Hippocampal formation (tissue), 2 donors: ENCODE results near the gene ITGB3BP.
"Not testable (repeated sequence)": the region's sequence is repeated elsewhere in the genome, so short reads cannot be mapped to it uniquely, and the experiment has no call there.

Source experiments
- DNase-seq, 2 donors: peaks; one replicate each; lab custom pipeline; 2025; lab: John Stamatoyannopoulos, UW

The ITGB3BP gene, protein sequence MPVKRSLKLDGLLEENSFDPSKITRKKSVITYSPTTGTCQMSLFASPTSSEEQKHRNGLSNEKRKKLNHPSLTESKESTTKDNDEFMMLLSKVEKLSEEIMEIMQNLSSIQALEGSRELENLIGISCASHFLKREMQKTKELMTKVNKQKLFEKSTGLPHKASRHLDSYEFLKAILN

DNA sequence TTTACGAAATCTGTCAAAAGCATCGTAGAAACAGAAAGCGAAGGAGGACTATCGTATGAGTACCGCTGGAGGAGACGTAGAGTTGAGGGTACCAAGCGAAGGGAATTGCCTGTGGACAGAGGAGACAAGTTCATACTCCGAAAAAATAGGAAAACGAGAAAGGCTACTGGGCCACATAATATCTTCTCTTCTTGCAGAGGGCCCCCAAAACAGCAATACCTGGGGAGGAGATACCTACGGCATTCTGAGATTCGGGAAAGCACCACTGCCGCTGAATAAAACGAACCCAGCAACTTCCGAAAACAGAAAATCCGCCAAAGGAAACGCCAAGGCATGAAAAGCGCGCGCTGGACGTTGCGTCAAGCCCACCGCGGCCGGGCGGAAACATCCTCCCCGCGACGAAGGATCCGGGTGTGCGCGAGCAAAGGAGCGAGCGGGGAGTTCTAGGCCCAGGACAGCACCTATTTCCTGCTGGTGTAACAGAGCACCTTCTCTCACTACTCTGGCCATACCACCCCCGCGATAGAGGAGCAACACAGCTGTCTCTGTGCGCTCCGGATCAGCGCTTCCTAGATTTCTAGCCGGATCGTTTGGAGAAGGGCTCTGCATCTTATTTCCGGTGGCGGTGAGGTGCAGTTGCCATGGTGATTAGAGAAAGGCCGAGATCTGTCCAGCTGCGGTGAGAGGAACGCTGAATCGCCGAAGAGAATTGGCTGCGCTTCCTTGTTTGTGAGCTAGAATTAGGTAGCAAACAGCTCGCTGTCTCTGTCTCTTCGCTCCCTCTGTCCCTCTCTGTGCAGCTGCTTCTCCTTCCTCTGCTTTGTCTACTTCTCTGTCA lies at the start of gene ITGB3BP, which contains the start of gene EFCAB7:
Gene ITGB3BP (minus strand): TSS at position 335 of the 838 bp plus-strand sequence. CDS start 92 bp downstream, at position 243.
Gene EFCAB7 (plus strand): TSS at position 635 of the 838 bp plus-strand sequence. CDS start 2,048 bp downstream, outside the sequence.
- peak; percentile 83 to 89 for DNase-seq

DNA sequence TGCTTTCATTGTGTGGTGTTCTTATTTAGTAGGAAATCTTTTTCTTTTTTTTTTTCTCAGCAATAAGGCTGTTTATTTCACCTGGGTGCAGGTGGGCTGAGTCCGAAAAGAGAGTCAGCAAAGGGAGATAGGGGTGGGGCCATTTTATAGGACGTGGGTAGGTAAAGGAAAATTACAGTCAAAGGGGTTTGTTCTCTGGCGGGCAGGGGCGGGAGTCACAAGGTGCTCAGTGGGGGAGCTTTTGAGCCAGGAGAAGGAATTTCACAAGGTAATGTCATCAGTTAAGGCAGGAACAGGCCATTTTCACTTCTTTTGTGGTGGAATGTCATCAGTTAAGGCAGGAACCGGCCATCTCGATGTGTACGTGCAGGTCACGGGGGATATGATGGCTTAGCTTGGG lies 49.7 kb upstream of the ITGB3BP start:
- DNase-seq: not testable (repeated sequence)

DNA sequence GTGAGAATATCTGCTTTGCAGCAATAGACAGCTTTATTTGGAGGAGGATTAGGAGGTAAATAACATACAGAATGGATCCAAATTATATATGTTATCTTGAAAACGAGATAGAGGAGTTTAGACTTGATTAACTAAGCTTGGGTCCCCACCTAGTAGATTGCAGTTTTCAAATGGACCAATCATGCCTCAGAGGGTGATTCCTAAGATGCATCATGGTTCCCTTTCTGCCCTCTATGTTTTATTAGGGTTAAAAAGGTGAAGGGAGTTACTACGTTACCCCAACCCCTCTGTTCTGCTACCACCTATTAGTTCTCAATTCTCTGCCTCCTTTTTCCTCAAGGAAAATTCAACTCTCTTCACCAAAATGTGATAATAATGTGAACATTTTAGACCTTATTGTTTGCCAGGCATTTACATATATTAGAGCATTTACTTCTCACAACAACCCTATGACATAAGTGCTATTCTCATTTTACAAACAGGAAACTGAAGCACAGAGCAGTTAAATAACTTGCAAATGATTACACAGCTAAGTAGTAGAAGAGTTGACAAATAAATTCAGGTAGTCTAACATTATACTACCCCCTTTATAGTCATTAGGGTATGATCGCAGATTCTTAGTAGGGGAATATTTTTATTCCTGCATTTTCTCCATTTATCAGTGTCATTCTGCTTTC lies 46.8 kb upstream of the ITGB3BP start:
- no peak for DNase-seq

DNA sequence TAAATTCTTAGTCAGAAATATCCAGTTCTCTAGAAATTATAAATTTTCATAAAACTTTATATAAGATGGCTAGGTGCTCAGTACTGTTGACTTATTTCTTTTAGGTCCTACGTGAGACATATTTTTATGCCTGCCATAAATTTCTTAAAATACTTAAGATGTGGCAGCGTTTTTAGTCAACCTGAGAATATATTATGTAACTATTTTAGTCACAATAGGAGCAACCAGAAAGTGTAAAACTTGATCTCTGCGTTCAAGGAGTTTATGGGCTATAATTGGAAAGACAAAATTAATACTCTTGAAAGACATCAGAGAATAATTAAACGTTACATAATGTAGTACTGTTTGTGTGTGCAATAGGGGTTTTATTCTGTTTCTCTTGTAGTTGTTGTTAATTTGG lies 46.0 kb upstream of the ITGB3BP start:
- no peak for DNase-seq

DNA sequence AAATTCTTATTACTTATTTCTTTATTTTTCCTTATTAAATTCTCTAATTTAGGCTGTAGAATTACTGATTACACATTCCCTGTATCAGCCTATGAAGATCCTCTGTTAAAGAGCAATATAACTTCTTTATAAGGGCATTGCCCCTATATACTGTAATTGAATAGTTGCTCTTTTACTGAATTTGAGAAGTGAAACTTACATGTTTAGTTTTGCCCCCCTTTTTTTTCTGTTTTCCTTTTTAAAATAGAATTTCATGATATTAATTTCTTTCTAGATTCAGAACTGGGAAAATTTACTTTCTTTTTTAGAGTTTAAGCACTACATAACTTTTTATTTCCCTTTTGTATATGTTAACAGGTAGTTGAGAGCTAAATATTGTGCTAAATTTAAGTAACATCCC lies 40.7 kb upstream of the ITGB3BP start:
- DNase-seq: no peak

DNA sequence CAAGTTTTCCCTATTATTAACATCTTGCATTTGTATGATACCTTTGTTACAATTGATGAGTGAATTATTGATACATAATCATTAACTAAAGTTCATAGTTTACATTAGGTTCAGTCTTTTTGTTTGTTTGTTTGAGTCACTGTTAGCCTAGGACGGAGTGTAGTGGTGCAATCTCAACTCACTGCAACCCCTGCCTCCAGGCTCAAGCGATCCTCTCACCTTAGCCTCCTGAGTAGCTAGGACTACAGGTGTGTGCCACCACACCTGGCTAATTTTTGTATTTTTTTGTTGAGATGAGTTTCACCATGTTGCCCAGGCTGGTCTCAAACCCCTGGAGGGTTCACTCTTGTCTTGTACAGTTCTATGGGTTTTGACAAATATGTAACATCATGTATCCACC lies 36.3 kb upstream of the ITGB3BP start:
- DNase-seq: no peak

DNA sequence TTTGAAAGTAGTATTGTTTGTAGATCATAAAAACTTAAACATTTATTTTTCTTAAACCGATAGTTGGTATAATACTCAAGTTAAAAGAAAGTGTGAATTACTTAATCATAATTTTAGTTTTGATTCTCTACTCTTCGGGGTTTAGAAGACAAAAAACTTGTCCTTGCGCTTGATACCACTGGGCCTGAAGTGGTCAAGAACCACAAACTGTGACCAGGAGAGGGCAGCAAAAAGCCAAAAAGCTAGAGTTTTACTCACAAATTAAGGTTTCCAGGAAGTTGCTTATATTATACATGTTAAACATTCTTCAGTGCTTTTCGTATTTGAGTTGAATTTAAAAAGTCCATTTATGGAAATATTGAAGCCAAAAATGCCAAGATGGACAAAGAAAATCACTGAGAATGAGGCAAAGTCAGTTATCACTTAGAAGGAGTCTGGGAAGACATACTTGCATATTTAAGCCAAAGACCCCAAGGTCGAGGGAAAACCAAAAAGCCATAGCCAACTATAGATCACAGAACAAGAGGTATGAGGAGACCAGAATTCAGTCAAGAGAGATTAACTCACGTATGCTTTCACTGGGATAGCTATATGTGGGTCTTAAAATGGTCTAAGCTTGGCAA lies 34.5 kb upstream of the ITGB3BP start:
- DNase-seq: no peak

DNA sequence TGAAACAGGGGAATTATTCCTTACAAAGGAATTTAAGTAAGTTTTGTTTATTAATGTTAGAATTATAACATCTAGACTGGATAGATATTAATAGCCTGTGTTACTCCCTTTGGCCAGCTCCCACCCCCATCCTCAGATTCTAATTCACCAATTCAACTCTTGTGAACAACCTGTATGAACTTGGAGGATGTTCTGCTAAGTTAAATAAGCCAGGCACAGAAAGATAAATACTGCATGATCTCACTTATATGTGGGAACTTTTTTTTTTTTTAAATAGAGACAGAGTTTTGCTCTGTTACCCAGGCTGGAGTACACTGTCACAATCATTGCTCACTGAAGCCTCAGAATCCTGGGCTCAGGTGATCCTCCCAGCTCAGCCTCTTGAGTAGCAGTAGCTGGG lies 32.5 kb upstream of the ITGB3BP start:
- DNase-seq: no peak

DNA sequence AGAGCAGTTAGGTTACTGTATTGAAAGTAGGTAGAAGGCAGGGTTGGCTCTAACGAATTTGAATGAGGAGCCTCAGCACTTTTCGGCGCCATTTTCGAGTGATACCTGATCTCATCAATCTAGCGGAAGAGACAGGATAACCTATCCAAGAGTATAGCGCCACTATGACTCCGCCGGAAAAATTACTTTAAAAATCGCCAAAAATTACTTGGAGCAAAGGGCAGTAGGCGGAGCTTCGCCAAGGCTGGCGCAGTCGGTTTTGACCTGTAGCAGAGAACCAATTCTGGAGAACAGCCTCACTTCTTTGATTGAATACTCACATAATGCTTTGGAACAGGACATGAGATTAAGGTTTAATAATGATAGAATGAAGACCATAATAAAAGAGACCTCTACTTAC lies 25.9 kb upstream of the ITGB3BP start:
- no peak for DNase-seq

DNA sequence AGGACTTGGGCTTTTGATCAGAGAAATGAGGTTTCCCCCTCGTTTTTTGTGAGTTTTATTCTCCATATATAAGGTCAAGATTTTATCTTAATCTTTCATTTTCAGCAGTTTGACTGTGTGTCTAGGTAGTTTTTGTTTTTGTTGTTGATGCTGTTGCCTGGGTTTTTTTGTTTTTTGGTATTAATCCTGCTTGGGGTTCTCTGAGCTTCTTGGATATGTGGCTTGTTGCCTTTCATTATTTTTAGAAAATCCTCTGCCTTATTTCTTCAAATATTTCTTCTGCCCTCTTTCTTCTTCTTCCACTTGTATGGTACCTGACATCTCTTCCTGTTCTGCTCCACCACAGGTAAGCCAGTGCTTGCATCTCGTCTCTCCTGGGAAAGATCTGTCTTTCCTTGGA lies 25.3 kb upstream of the ITGB3BP start:
- no peak for DNase-seq

DNA sequence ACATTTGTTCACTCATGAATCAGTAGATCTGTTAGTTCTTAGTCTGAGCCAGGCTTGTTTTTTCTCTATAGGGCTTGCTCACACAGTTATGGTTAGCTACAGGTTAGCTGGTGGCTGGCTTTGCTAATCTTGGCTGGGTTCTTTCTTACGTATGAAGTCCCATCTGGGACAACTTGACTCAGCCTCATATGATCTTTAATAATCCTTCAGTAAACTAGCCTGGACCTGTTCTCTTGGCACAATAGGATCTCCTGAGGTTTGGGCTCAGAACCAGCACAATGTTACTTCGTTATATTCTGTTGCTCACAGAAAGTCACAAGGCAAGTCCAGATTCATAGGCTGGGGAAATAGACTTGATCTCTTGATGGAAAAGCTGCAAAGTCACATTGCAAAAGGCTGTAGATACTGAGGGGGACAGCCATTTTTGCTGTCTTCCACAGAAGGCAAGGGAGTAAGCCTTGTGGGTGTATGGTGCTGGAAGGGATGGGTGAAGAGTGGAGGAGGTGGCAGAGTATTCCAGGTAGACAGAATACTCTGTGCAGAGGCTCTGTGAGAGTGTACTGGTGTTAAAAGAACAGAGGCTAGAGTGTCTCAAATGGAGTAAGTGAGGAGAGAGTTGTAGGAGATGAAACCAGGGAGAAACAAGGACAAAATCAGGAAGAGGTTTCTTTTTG lies 24.7 kb upstream of the ITGB3BP start:
- DNase-seq: no peak

DNA sequence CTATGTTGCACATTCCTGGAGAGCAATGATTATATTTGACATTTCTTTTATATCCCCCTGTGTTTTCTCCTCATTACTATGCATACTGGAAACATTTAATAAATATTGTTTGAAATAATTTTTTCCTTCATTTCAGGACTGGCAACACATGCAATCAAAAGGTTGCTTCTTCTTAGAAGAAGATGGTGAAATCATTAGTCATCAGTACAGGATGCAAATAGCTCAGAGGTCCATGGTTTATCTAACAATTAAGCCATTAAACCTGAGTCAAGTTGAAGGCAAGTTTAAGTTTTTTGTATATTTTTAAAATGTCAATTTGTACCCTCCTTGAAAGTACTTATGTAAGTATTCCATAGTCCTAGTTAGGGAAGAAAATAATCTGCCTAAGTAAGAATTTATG lies 22.8 kb upstream of the ITGB3BP start:
- no peak for DNase-seq

DNA sequence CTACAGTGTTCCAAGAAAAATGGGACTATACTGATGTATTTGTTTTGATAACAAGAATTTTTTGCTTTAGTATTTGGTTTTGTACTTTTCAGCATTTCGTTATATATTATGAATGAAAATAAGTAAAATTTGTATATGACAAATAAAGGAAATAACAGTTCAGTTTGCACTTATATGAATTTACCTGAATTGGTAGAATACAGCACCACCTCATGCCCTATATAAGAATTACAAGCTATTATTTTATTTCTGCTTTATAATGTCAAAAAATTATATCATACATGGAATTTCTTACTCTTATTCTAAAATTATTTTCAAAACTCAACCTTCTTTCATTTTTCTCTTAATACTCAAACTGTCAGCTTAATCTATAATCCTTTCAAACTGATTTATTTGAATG lies 14.9 kb upstream of the ITGB3BP start:
- DNase-seq: no peak

DNA sequence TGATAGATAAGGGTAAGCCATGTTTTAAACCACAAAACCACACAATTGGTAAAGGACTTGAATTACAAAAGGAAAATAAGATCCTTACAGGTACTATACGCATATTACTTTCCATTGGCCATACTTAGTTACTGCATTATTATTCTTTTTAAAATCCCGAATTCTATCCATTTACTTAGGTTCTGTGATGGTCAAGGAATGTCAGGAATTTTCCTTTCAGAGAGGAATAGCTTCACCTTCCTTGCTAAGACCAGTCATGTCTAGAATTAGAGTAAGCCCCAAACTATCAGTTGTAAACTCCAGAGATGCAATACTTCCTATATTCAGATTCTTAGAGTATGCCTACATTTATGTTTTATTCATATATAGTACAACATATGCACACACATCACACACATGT lies 14.0 kb upstream of the ITGB3BP start:
- no peak for DNase-seq

DNA sequence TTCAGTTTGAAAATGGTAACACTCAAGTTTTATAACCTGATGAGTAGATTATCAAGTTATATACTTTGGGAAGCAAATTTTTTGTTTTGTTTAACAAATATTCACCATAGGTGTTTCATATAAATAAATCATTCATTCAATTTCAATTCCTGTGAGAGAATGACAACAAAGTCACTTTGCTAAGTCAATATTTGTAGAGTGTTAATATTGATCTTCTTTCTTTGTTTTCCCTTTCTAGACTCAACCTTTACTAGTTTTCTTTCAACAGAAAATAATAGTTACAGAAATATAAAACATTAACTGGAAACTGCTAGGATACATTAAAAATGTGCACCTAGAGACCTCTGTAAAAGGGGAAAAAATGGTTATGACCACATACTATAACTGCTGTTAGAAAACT lies 11.4 kb upstream of the ITGB3BP start:
- DNase-seq: no peak

DNA sequence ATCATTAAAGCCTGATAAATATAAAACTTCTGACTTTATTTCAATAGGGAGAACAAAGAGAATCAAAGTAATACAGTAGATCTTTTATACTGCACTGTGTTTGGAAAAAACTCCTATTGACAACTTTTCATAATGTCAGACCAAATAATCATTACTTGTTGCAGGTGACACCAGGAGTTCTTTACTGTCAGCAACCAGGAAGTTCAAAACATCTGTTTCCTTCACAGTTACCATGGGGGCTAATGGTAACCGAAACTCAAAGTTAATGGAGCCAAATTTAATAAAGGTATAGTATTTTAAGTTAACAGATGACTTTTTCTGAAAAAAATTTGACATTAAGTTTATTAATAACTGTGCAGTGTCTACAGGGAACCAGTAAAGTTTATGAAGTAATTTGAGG lies 10.9 kb upstream of the ITGB3BP start:
- no peak for DNase-seq

DNA sequence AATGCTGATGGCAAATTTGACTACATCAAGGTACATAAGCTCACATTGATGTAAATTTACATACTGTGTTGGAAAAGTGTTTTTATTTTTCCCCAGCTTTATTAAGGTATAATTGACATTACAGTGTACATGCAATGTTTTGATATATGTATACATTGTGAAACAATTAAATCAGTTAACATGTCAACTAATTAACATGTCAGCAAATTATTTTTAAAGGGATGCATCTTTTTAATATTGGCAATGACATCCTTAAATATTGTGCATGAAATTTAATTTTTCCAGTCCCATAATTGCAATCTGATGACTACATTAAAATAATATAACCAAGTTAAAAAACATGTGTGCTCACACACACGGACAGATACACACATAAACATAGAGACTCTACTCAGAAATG lies 9.7 kb upstream of the ITGB3BP start:
- DNase-seq: no peak

DNA sequence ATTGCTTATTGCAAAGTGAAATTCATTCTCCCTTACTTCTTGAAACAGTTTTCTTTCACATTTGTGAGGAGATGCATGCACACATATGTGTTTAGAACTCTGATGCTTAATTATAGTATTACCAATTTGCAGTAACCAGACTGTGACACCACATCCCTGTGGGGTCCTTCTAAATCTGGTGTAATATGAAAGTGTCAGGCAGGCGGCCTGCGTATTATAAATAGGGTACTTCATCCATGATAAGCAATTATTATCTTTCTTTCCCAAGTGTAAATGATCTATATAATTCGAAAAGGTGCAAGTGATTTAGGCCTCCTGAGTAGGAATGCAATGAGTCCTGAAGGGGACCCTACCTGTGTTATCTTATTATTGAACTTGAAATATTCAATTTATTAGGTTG lies 1.2 kb upstream of the ITGB3BP start:
- DNase-seq: no peak

DNA sequence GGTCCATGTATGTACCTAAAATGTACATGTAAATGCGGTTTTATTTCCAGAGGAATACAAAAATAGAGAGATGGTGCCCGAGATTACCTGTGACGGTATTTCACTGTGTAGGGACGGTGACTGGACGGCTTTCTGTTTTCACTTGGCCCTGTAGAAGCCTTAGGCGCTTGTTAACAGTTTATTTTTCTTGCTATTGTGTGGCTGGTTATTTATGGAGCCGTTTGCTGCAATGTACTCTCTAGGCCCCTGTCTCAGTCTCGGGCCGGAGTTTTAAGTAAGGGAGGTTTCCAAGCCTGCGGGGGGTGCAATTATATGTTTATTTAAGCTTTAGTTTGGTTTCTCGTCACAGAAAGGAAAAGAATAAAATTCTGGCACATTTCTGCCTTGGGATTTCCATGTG lies 713 bp upstream of the ITGB3BP start:
- no peak for DNase-seq

DNA sequence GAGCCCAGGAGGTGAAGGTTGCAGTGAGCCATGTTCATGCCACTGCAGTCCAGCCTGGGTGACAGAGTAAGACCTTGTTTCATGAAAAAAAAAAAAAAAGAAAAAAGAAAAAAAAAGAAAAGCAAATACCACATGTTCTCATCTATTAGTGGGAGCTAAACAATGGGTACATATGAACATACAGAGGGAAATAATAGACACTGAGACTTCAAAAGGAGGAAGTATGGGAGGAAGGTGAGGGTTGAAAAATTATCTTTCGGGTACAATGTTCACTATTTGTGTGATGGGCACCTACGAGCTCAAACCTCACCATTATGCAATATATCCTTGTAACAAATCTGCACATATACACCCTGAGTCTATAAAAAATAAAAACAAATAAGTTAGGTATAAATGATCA lies 6.4 kb downstream of the ITGB3BP start:
- DNase-seq: no peak

DNA sequence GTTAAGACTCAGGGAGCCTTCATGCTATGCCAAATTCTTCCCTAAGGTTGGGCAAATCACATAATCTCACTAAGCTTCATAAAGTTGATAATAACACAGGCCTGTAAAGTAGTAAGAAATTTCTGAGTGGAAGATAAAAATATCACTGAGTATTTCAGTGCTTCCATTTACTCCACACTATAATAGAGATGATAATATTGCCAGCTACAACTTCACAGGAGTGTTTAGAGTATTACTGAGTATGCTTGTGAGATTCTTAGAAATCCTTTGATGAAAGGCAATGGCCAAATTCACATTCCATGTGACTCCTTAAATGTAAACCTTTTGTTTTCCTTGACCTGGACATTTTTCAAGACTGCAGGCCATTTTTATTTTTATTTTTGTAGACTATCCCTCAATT lies 10.4 kb downstream of the ITGB3BP start:
- DNase-seq: no peak

DNA sequence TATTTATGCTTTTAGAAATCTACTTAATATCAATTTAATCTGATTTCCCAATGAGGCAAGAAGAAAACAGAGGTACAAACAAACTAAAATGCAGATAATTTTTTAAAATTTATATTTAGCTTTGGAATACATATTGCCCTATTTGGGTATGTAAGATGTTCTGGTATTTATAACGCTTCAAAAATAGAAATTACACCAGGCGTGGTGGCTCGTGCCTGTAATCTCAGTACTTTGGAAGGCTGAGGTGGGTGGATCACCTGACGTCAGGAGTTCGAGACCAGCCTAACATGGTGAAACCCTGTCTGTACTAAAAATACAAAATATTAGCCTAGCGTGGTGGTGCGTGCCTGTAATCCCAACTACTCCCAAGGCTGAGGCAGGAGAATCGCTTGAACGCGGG lies 13.3 kb downstream of the ITGB3BP start:
- DNase-seq: no peak
